Astrocyte of the hippocampus (primary cell): ENCODE measurements around the gene KDM6B.

Experiments used
- DNase-seq: peaks from one replicate; pipeline ENCODE4 v3.0.0; 2011; ENCODE audit warnings: low read depth, low spot score

The KDM6B gene

GRCh38 chr17:7880076-7880868 is 46.3 kb downstream of the KDM6B start:
- DNase-seq, result no peak

GRCh38 chr17:7881276-7882054 is 47.4 kb downstream of the KDM6B start:
- no peak for DNase-seq

GRCh38 chr17:7882068-7882467 is 48.1 kb downstream of the KDM6B start:
- DNase-seq, result no peak

GRCh38 chr17:7882629-7883028 is 48.6 kb downstream of the KDM6B start:
- DNase-seq, result no peak
